IPS DF 4.7 (cell line): ENCODE measurements around the gene NAV2.

Experiments used
- DNase-seq: peaks from one replicate; pipeline ENCODE4 v3.0.0-alpha.2; 2013; ENCODE audit warnings: low spot score; ENCODE audit errors: extremely low read depth

The NAV2 gene

GRCh38 chr11:20051469-20052399, 339.1 kb downstream of the NAV2 start:
- no peak for DNase-seq

GRCh38 chr11:20053572-20053971, 340.9 kb downstream of the NAV2 start:
- no peak for DNase-seq

GRCh38 chr11:20054584-20054983, 341.9 kb downstream of the NAV2 start:
- DNase-seq = no peak

GRCh38 chr11:20055312-20055711, 342.7 kb downstream of the NAV2 start:
- DNase-seq = no peak

- DNase-seq = no peak
Observed at GRCh38 chr11:20056109-20056949, 343.7 kb downstream of the NAV2 start.

GRCh38 chr11:20056950-20057943, 344.6 kb downstream of the NAV2 start:
- no peak for DNase-seq

- no peak for DNase-seq
Observed at GRCh38 chr11:20058749-20059458, 346.3 kb downstream of the NAV2 start.

GRCh38 chr11:20059587-20060021, 347.0 kb downstream of the NAV2 start:
- no peak for DNase-seq

- DNase-seq = no peak
Observed at GRCh38 chr11:20060181-20060580, 347.5 kb downstream of the NAV2 start.

- DNase-seq = no peak
Observed at GRCh38 chr11:20060647-20061205, 348.1 kb downstream of the NAV2 start.

- no peak for DNase-seq
Observed at GRCh38 chr11:20061776-20062175, 349.1 kb downstream of the NAV2 start.

- DNase-seq = no peak
Observed at GRCh38 chr11:20064961-20065405, 352.3 kb downstream of the NAV2 start.

GRCh38 chr11:20065406-20065805, 352.8 kb downstream of the NAV2 start:
- DNase-seq = no peak

- no peak for DNase-seq
Observed at GRCh38 chr11:20066013-20066782, 353.6 kb downstream of the NAV2 start.

GRCh38 chr11:20066783-20067156, 354.1 kb downstream of the NAV2 start:
- DNase-seq = no peak

GRCh38 chr11:20067665-20068064, 355.0 kb downstream of the NAV2 start:
- no peak for DNase-seq

GRCh38 chr11:20068691-20069090, 356.1 kb downstream of the NAV2 start:
- no peak for DNase-seq

GRCh38 chr11:20070459-20070858, 357.8 kb downstream of the NAV2 start:
- no peak for DNase-seq

GRCh38 chr11:20075627-20076026, 363.0 kb downstream of the NAV2 start:
- no peak for DNase-seq
